NB4 (cell line): Measurements from ENCODE around the gene ARMCX2.

Experiments used
- MYC ChIP-seq: IDR thresholded peaks from 2 replicates; pipeline ENCODE4 v1.6.1; 2011; ENCODE audit warnings: low read depth, low read length
- POLR2A ChIP-seq: IDR thresholded peaks from 2 replicates; pipeline ENCODE4 v1.6.1; 2011; ENCODE audit warnings: mild to moderate bottlenecking; ENCODE audit not compliant: insufficient read length; ENCODE audit errors: extremely low read depth
- TF ChIP-seq, protein P1 (sequence below): IDR thresholded peaks from one replicate; pipeline ENCODE4 v1.5.1; 2012; ENCODE audit warnings: low read depth, low read length

DNA sequence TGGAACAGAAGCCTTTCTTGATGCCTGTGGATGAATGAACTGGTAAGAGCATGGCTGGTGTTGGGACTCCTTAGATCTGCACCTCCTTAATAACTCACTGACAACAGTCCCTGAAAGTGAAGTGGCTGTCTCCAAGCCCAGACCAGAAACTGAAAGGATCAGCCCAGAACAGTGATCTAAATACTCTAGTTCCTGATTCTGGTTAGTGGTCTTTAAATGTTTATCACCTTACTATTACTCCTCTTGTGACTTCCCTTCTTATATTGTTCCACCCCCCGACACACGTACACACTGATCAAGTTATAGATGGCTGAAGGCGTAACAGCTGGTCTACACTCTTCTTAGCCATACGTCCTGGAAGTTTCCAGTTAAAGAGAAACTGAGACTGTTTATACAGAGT lies 33.8 kb upstream of the ARMCX2 start:
- TF ChIP-seq, protein P1, sequence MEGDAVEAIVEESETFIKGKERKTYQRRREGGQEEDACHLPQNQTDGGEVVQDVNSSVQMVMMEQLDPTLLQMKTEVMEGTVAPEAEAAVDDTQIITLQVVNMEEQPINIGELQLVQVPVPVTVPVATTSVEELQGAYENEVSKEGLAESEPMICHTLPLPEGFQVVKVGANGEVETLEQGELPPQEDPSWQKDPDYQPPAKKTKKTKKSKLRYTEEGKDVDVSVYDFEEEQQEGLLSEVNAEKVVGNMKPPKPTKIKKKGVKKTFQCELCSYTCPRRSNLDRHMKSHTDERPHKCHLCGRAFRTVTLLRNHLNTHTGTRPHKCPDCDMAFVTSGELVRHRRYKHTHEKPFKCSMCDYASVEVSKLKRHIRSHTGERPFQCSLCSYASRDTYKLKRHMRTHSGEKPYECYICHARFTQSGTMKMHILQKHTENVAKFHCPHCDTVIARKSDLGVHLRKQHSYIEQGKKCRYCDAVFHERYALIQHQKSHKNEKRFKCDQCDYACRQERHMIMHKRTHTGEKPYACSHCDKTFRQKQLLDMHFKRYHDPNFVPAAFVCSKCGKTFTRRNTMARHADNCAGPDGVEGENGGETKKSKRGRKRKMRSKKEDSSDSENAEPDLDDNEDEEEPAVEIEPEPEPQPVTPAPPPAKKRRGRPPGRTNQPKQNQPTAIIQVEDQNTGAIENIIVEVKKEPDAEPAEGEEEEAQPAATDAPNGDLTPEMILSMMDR: no peak
- TF ChIP-seq POLR2A (no peak), MYC (no peak)
